Measurements from ENCODE around the gene FAM193B. TPM values are rescaled to one million over a fixed set of nuclear protein-coding genes. Genes with fewer than 3 reads are reported as not detected.
A peak's percentile ranks its signal among the peaks of the same experiment; 100 is the strongest.
"Not testable (repeated sequence)": the region's sequence is repeated elsewhere in the genome, so short reads cannot be mapped to it uniquely, and the experiment has no call there.

The FAM193B gene
- total RNA-seq, 2 donors from 2014 or later: 26.1 to 30.1 TPM

- intact Hi-C loops (cut with DNase I): no loop called here
- DNase-seq (peak; percentile 60), ATAC-seq (peak; percentile 80 to 85)
These were observed 8.1 kb downstream of the FAM193B start for GRCh38 chr5:177546258-177546741.

DNA sequence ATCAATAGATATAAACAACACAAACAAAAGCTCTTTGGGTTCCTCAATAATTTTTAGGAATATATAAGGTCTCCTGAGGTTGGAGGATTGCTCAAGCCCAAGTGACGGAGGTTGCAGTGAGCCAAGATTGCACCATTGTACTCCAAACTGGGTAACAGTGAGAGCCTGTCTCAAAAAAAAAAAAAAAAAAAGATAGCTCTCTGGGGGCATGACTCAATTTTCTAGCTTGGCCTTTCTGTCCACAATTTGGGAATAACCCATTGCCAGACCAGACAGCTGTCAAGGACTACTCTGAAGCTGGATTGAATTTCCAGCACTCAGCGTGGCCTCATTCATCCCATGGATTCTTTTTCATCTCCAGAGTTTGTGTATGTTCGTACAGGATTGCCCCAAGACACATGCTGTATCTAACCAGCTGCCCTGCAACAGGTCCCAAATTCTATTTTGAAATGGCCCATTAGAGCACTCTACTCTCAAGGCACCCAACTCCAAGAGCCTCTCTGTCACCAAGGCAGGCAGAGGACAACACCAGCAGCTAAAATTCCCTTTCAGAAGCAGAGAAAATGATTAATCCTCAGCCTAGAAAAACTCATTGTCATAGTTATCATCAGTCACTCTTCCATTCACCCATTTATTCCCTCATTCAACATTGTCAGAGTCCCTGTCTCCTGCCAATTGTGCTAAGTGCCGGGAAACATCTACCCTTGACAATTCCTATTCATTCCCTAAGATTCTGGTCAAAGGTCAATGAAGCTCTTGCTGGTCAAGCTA is 8.7 kb downstream of the FAM193B start:
- ATAC-seq: peak; percentile 85 to 89
- peak; percentile 62 for DNase-seq
- intact Hi-C loops (cut with DNase I): no loop called here

GRCh38 chr5:177542816-177543465 is 11.4 kb downstream of the FAM193B start:
- intact Hi-C loops (cut with DNase I): no loop called here
- DNase-seq (no peak), ATAC-seq (no peak)

- no peak for ATAC-seq
- intact Hi-C loops (cut with DNase I): no loop called here
These were observed 13.9 kb downstream of the FAM193B start for GRCh38 chr5:177540438-177540837.

DNA sequence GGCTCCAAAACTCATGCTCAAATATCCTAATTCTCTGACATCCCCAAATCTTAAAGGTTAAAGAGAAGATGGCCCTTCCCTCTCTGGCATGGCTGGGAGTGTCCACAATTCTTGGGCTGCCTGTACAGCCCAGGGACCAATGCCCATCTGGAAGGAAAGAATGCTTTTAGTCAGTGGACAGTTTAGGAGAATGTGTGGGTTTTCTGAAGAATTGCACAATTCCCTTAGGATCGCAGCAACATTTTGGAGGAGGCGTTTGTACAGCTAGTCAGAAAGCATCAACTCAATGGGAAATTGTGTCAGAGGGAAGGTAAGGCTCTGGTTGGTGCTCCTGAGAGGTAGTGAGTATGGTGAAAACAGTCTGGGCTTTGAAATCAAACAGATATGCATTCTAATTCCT is 15.0 kb downstream of the FAM193B start:
- intact Hi-C loops (cut with DNase I): no loop called here
- peak; percentile 67 to 73 for ATAC-seq

More at GRCh38 chr5:177540438-177540837, 13.9 kb downstream of the FAM193B start:
- DNase-seq: no peak

DNA sequence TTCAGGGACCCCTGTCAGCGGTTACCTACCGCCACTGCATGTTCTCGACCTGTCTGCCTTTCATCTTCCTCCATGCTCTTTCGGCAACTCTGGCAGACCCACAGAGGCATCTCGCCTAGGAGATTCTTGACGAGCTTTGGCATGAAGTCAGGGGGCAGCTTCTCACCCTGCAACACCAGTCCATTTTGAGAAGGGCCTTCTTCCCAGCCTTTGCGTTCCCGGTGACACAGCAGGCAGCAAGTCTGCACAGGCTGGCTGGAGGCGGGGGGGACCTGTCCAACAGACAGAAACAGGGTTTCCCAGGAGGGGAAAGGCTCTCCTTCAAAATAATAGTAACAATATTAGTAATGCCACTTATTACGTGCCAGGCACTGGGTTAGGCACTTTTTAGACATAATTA is 15.5 kb downstream of the FAM193B start:
- ATAC-seq (peak; percentile 21 to 39), DNase-seq (no peak)
- intact Hi-C loops (cut with DNase I): no loop called here

More for the DNA sequence above, 15.0 kb downstream of the FAM193B start:
- no peak for DNase-seq

- peak; percentile 53 for DNase-seq
- ATAC-seq: peak; percentile 66 to 76
- intact Hi-C loops (cut with DNase I): no loop called here
These were observed 16.7 kb downstream of the FAM193B start for GRCh38 chr5:177537389-177538361.

DNA sequence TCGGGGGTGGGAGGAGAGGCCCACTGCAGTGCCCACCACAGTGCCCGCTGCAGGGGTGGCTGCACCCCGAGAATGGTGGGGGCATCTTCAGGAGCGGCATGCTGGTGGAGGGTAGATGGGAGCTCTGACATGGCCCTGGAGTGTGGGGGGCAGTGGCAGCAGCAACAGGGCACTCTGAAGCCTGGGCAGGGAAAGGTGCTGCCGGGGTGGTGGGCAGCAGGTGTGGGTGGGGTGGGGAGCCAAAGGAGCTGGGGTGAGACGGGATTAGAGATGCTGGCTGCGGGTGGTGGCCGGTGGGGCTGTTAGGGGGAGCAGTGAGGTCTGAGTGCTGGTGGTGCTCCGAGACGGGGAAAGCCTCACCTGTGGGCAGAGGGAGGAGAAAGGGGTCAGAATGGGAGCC is 18.0 kb downstream of the FAM193B start:
- DNase-seq (no peak), ATAC-seq (no peak)
- intact Hi-C loops (cut with DNase I): no loop called here

DNA sequence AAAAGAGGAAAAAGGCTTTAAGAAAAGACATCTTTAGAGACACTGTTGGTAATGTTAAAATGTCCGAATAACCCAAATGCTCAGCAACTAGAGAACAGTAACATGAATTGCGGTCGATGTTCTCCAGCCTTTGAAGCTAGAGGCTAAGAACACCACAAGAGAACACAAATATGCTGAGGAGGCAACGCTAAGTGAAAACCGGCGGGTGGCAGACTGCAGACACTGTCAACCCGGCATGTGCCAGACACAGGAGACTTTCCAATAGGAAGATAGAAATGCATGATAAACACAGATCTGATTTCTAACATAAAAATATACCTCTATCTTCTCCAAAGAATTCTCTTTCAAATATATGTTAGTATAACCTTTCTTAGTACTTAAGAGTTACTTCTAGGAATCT is 19.2 kb downstream of the FAM193B start:
- intact Hi-C loops (cut with DNase I): no loop called here
- DNase-seq: no peak
- no peak for ATAC-seq

DNA sequence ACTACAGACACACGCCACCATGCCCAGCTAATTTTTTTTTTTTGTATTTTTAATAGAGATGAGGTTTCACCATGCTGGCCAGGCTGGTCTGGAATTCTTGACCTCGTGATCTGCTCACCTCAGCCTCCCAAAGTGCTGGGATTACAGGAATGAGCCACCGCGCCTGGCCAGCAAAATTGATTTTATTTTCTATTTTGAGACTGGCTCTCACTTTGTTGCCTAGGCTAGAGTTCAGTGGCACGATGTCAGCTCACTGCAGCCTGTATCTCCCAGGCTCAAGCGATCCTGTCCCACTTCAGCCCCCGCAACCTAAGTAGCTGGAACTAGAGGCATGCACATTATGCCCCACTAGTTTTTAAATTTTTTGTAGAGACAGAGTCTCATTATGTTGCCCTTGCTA is 19.9 kb downstream of the FAM193B start:
- DNase-seq; ATAC-seq; intact Hi-C loops (cut with DNase I): not testable (repeated sequence)

DNA sequence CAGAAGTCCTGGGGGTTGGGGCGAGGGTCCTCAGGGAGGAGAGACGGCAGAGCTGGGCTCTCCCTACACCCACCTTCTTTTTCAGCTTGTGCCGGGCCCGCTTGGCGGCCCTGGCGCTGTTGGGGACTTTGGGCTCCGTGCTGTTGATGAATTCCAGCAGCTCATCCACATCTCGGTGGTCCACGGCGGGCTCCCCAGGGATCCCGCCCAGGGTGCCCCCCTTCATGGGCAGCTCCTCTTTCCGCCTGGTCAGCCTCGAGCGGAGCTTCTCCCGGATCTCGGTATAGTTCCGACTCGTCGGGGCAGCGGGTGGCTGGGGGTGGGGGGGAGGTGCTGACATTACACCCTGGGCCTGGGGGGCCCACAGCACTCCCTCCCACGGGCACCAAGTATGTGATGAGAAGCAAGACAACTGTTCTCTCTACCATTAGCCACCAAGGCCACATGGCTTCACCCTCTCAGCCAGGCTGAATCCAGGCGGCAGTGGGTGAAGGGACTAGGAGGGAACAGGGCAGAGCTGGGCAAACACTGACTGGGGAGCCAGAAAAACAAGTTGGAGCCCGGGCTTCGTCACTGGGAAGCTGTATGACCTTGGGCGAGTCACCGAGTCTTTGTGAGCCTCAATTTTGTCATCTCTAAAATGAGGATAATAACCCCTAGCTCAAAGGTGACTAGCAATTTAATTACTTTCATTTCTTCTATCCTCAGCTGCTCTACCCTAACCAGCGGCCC is 23.0 kb downstream of the FAM193B start:
- intact Hi-C loops (cut with DNase I): no loop called here
- DNase-seq (no peak), ATAC-seq (no peak)

DNA sequence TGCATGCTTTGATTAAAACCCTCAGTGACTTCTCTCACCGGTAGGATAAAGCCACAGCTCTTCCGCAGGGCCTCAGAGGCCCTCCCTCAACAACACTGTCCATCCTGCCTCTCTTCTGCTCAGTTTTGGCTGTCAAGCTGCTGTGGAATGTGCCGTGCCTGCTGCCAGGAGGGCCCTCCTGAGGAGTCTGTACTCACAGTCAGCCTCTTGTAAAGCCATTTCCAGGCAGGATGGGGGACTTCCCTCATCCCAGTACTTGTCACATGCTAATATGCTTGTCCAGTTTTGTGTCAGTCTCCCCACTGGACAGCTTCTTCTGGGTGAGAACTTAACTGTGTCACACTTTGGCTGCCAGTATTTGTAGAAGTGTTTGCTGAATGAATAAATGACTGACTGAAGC is 23.7 kb downstream of the FAM193B start:
- peak; percentile 36 to 54 for ATAC-seq

GRCh38 chr5:177529247-177530203 is 24.8 kb downstream of the FAM193B start:
- intact Hi-C loops (cut with DNase I): no loop called here
- ATAC-seq (no peak), DNase-seq (no peak)

More for the DNA sequence above, 23.7 kb downstream of the FAM193B start:
- intact Hi-C loops (cut with DNase I): no loop called here
- DNase-seq: no peak

- no peak for DNase-seq
- ATAC-seq: no peak
- intact Hi-C loops (cut with DNase I): no loop called here
These were observed 25.7 kb downstream of the FAM193B start for GRCh38 chr5:177528631-177529030.

GRCh38 chr5:177527595-177527994 is 26.8 kb downstream of the FAM193B start:
- intact Hi-C loops (cut with DNase I): no loop called here
- ATAC-seq (no peak), DNase-seq (no peak)

- ATAC-seq: no peak
- intact Hi-C loops (cut with DNase I): no loop called here
- DNase-seq: no peak
These were observed 27.6 kb downstream of the FAM193B start for GRCh38 chr5:177526791-177527190.

- DNase-seq (no peak), ATAC-seq (no peak)
- intact Hi-C loops (cut with DNase I): no loop called here
These were observed 28.2 kb downstream of the FAM193B start for GRCh38 chr5:177526191-177526590.
